Stimulated activated CD4-positive, alpha-beta T cell treated with anti-CD3 and anti-CD28 coated beads, Interleukin-12 subunit alpha, Interleukin-12 subunit beta, amount 100 ng/mL, for 24 hours (primary cell): Measurements from ENCODE around the gene GDA.

Source experiments
- DNase-seq, 2 experiments: peaks; one replicate each; pipeline ENCODE4 v3.0.0-alpha.2; 2020; ENCODE audit warnings: low read depth in 2 of 2

The GDA gene

GRCh38 chr9:72150661-72151060, 1.4 kb downstream of the GDA start:
- DNase-seq: no peak

DNA sequence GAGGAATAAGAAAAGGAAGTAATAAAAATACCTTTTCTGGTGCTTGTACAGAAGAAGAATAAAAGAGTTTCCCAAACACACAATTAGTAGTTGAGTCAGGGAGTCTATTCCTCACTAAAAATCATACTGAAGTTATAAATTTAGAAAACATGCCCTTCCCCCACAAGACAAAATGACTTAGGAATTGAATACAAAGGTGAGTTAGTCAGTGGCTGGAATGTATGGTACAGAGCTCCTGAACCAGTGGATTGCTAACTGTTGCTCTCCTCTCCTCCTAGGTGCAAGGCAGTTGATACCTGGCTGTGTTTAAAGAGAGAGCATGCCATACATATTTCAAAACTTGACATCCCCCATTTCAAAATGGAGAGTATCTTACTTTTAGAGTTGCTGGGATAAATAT, 1.9 kb downstream of the GDA start:
- DNase-seq: no peak

DNA sequence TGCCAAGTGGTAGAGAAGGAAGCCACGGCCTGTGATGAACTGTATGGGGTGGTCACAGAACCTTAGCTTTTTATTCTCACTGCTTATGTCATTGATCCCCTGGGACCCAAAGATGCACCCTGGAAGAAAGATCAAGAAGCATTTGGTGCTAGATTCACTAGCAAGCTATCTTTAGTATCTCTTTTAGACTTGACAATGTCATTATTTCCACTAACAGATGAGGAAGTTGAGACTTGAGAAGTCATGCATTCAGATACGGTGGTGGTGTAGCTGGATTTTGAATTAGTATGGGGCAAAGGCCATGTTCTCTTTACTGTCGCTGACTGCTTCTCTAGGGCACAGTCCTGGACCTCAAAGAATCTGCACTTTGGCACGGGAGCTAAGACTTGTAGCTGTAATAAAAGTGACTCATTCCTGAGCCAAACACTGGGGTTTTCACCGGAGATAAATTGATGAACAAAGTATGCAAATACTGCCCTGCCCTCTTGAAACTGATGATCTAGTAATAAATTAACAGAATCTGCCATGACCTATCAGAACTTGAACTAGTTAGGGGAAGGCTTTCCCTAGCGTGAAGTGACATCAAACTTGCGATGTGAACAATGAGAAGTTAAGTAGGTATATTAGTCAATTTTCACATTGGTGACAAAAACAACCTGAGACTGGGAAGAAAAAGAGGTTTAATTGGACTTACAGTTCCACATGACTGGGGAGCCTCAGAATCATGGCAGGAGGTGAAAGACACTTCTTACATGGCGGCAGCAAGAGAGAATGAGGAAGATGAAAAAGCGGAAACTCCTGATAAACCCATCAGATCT, 5.4 kb downstream of the GDA start:
- no peak for DNase-seq

- DNase-seq: no peak
These were observed 6.1 kb downstream of the GDA start for GRCh38 chr9:72155301-72155700.

- DNase-seq: no peak
These were observed 7.3 kb downstream of the GDA start for GRCh38 chr9:72156586-72156985.

GRCh38 chr9:72158680-72159079, 9.4 kb downstream of the GDA start:
- DNase-seq: no peak

DNA sequence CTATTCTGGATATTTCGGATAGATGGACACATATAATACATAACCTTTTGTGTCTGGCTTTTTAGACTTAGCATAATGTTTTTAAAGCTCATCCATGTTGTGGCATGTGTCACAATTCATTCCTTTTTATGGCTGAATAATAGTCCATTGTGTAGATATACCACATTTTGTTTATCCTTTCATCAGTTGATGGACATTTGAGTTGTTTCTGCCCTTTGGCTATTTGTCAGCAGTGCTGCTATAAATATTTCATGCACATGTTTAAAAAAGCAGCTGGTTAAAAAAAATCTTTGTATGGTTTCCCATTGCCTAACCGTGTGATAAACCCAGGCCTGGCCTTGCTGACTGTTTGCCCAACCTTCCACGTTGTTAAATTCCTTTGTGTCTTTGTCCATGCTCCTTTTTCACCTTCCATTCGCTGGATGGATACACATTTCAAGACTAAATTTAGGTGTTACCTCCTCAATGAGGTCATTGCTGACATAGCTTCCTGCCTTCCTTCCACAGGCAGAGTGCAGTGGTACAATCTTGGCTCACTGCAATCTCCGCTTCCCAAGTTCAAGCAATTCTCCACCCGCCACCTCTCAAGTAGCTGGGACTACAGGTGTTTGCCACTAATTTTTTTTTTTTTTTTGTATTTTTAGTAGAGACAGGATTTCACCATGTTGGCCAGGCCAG, 11.3 kb downstream of the GDA start:
- no peak for DNase-seq

- DNase-seq: no peak
These were observed 16.1 kb downstream of the GDA start for GRCh38 chr9:72165326-72165725.

DNA sequence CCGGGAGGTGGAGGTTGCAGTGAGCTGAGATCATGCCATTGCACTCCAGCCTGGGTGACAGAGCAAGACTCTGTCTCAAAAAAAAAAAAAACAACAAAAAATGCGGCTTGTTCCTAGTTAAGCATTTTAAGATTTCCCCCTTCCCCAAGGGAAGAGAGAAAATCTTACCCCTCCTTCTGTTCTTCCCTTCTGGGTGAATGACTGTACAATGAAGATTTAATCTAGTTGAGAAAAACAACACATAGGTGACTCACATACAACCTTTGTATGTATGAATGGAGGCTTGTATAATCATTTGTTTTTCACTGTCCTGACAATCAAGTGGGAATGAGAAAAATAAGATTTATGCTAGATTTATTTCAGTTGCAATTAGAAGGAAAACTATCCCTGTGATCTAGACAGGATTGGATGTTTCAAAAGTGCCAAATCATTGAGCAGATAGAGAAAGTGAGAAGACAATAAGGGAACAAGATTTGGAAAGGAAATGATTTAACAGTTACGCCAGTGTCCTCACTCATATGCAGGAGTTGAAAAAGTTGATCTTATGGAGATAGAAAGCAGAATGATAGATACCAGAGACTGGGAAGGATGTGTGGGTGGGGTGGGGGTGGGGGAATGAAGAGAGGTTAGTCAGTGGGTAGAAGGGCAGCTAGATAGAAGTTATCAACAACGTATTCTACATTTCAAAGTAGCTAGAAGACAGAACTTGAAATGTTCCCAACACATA, 16.7 kb downstream of the GDA start:
- DNase-seq: no peak

DNA sequence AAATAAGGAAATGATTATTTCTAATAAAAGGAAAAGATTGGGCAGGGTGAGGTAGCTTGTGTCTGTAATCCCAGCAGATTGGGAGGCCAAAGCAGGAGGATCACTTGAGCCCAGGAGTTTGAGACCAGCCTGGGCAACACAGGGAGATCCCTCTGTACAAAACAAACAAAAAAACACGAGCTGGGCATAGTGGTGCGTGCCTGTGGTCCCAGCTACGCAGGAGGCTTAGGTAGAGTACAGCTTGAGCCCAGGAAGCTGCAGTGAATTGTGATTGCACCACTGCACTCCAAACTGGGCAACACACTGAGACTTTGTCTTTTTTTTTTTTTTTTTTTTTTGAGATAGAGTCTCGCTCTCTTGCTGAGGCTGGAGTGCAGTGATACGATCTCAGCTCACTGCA, 18.8 kb downstream of the GDA start:
- DNase-seq: no peak

- no peak for DNase-seq
These were observed 19.9 kb downstream of the GDA start for GRCh38 chr9:72169178-72169577.

- no peak for DNase-seq
These were observed 23.8 kb downstream of the GDA start for GRCh38 chr9:72173080-72173479.

DNA sequence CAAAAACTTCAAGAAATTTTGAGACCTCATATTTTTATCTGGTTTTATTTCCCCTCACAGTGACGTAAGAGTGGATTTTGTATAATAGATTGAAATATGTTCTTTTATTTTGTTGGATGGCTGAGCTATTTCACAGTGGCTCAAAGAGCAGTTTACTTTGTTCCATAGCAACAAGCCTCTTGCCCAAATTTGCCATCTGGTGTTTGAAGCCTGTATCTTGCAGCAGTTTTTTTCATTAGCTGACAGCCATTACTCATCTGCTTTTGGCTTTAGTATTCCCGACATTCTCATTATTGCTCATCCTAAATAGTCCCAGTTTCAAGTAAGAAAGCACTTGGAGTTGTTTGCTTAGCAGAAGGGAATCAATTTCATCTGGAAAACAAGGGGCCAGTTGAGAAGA, 36.3 kb downstream of the GDA start:
- DNase-seq: no peak

DNA sequence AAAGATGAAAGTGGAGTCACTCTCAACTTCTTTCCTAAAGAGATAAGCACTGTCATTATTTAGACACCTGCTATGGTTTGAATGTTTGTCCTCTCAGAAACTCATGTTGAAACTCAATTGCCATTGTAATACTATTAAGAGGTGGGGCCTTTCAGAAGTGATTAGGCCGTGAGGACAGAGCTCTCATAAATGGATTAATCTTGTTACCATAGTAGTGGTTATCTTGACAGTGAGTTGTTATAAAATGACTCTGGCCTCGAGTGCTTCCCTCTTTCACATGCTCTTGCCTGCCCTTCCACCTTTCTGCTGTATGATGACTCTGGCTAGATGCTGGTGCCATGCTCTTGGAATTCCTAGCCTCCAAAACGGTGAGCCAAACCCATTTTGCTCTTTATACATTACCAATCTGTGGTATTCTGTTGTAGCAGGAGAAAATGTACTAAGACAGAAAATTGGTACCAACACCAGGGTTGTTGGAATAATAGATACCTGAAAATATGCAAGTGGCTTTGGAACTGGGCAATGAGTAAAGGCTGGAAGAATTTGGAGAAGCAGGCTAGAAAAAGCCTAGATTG, 38.0 kb downstream of the GDA start:
- DNase-seq: no peak

DNA sequence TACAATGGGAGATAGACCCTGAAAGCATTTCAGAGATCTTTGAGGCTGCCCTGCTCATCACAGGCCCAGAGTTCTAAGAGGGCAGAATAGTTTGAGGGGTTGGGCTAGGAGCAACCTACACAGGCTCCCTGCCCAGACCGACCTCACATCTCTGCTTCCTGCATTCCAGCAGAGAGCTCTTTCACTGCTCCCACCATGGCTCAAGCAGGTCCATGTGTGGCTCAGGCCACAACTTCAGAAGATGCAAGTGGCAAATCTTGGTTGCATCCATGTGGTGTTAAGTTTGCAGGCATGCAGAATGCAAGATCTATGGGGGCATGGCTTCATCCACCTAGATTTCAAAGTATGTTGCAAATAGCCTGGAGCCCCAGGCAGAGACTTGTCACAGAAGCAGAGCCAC, 39.0 kb downstream of the GDA start:
- DNase-seq: no peak

DNA sequence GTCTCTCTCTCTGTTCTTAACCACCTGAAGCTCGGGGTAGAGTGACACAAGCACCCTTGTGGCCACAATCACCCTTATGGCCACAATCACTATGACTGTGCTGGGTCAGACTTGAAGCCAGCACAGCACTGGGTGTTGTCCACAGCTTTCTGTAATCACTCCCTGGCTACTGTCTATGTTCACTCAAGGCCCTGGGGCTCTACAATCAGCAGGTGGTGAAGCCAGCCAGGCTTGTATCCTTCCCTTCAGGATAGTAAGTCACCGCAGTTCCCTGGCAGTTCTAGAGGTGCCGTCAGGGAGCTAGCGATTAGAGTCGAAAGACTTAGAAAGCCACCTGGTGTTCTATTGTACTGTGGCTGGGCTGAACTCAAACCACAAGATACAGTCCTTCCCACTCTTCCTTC, 44.2 kb downstream of the GDA start:
- DNase-seq: no peak

- DNase-seq: no peak
These were observed 50.0 kb downstream of the GDA start for GRCh38 chr9:72199238-72199637.

GRCh38 chr9:72200452-72200851, 51.2 kb downstream of the GDA start:
- DNase-seq: no peak

- DNase-seq: no peak
These were observed 52.8 kb downstream of the GDA start for GRCh38 chr9:72202009-72202408.

- DNase-seq: no peak
These were observed 54.1 kb downstream of the GDA start for GRCh38 chr9:72203205-72203803.

GRCh38 chr9:72204062-72204461, 54.8 kb downstream of the GDA start:
- no peak for DNase-seq

DNA sequence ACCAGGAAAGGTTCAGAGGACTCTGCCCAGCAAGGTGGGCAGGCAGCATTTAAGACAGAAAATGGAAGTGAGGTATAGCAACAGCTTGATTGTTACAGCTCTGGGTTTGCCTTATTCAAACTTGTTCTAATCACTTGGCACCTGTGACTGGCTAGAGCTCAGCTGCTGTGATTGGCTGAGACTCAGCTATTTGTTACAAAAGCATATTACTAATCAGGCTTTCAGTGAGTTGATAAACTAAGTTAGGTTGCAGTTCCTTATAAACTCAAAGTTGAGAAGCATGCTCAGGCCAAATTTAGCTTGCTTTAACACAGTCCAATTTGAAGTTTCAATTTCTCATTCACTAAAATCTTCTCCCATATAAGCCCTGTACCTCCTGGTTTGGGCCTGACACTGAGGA, 56.3 kb downstream of the GDA start:
- DNase-seq: no peak
